SK-N-SH treated with all-trans-retinoic acid at 6 μM for 48 hours (cell line): ENCODE results near the gene SCGB3A1.

Experiments
- ARNTL ChIP-seq: fragments of 450-650 bp; formaldehyde crosslinking; IDR thresholded peaks from 2 replicates; pipeline ENCODE4 v1.5.0; 2020; ENCODE audit warnings: low read depth, mild to moderate bottlenecking, moderate library complexity, borderline replicate concordance
- BACH2 ChIP-seq: fragments of 250-450 bp; sonication (Bioruptor Pico); IDR thresholded peaks from 2 replicates; pipeline ENCODE4 v1.9.0; 2021; ENCODE audit warnings: mild to moderate bottlenecking, borderline replicate concordance
- ISL1 ChIP-seq: fragments of 250-450 bp; sonication (Bioruptor Pico); IDR thresholded peaks from 2 replicates; pipeline ENCODE4 v2.1.2; 2022; ENCODE audit warnings: mild to moderate bottlenecking, moderate library complexity
- PPARA ChIP-seq: fragments of 250-450 bp; sonication (Bioruptor Pico); IDR thresholded peaks from 2 replicates; pipeline ENCODE4 v1.5.0; 2020; ENCODE audit warnings: mild to moderate bottlenecking, borderline replicate concordance
- RARB ChIP-seq: fragments of 250-450 bp; sonication (Bioruptor Pico); IDR thresholded peaks from 2 replicates; pipeline ENCODE4 v1.8.0; 2021; ENCODE audit warnings: mild to moderate bottlenecking, moderate library complexity
- SNAI2 ChIP-seq: fragments of 250-450 bp; sonication (Bioruptor Pico); IDR thresholded peaks from 2 replicates; pipeline ENCODE4 v1.5.0; 2020; ENCODE audit warnings: mild to moderate bottlenecking, moderate library complexity
- TCF4 ChIP-seq: fragments of 250-450 bp; sonication (Bioruptor Pico); IDR thresholded peaks from 2 replicates; pipeline ENCODE4 v1.8.0; 2021; ENCODE audit warnings: mild to moderate bottlenecking, moderate library complexity, borderline replicate concordance
- TOX ChIP-seq: fragments of 250-450 bp; sonication (Bioruptor Pico); IDR thresholded peaks from 2 replicates; pipeline ENCODE4 v1.8.0; 2021; ENCODE audit warnings: mild to moderate bottlenecking, moderate library complexity, borderline replicate concordance
- ZC3H10 ChIP-seq: fragments of 250-450 bp; sonication (Bioruptor Pico); IDR thresholded peaks from 2 replicates; pipeline ENCODE4 v1.5.1; 2021; ENCODE audit warnings: mild to moderate bottlenecking, moderate library complexity
- ZFP3 ChIP-seq: fragments of 250-450 bp; sonication (Bioruptor Pico); IDR thresholded peaks from 2 replicates; pipeline ENCODE4 v1.5.0; 2020; ENCODE audit warnings: mild to moderate bottlenecking, moderate library complexity
- ZFP30 ChIP-seq: fragments of 450-650 bp; formaldehyde crosslinking; IDR thresholded peaks from 2 replicates; pipeline ENCODE4 v1.5.0; 2022; ENCODE audit warnings: mild to moderate bottlenecking, moderate library complexity
- ZNF565 ChIP-seq: fragments of 450-650 bp; formaldehyde crosslinking; conservative IDR thresholded peaks from 2 replicates; pipeline ENCODE4 v1.5.0; 2020; ENCODE audit warnings: low read depth, mild to moderate bottlenecking, moderate library complexity
- TF ChIP-seq, protein P1 (sequence below): fragments of 250-450 bp; sonication (Bioruptor Pico); IDR thresholded peaks from 2 replicates; pipeline ENCODE4 v1.8.0; 2020; ENCODE audit warnings: mild to moderate bottlenecking, moderate library complexity, borderline replicate concordance
- TF ChIP-seq, protein P2 (sequence below): fragments of 250-450 bp; sonication (Bioruptor Pico); IDR thresholded peaks from 2 replicates; pipeline ENCODE4 v1.5.1; 2020; ENCODE audit warnings: low read depth, mild to moderate bottlenecking, moderate library complexity

DNA sequence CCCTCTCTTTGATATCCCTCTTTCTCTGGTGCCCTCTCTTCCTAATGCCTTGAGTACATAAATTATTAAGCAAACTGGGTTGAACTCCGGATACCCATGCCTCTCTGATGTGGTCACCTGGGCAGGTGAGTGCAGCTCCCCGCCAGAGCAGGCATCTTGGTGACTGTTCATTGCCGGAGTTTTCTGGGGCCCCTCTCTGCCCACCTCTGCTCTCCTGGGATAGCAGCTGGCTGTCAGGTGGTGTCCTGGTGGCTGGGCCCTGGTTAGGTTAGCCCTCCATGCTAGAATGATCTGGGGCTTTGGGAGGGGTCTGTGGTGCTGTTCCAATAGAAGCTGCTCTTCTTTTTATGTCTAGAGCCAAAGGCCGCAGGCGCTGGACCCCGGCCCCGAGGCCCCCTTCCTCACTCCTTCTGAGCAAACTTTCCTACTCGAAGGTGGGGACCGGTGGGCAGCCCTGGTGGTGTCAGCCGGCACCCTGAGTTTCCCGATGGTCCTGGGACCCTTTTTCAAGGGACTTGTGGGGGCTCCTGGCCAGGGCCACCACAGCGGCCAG, 4.9 kb upstream of the SCGB3A1 start:
- TF ChIP-seq ARNTL (CRISPR knock-in tag) (no peak), SNAI2 (no peak), RARB (no peak), ISL1 (no peak), ZC3H10 (CRISPR knock-in tag) (no peak), PPARA (CRISPR knock-in tag) (no peak), ZFP3 (CRISPR knock-in tag) (no peak), ZFP30 (CRISPR knock-in tag) (no peak), TOX (CRISPR knock-in tag) (no peak), BACH2 (no peak), ZNF565 (CRISPR knock-in tag) (no peak), TCF4 (CRISPR knock-in tag) (no peak)
- TF ChIP-seq, protein P1, sequence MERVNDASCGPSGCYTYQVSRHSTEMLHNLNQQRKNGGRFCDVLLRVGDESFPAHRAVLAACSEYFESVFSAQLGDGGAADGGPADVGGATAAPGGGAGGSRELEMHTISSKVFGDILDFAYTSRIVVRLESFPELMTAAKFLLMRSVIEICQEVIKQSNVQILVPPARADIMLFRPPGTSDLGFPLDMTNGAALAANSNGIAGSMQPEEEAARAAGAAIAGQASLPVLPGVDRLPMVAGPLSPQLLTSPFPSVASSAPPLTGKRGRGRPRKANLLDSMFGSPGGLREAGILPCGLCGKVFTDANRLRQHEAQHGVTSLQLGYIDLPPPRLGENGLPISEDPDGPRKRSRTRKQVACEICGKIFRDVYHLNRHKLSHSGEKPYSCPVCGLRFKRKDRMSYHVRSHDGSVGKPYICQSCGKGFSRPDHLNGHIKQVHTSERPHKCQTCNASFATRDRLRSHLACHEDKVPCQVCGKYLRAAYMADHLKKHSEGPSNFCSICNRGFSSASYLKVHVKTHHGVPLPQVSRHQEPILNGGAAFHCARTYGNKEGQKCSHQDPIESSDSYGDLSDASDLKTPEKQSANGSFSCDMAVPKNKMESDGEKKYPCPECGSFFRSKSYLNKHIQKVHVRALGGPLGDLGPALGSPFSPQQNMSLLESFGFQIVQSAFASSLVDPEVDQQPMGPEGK (CRISPR knock-in tag): no peak
- TF ChIP-seq, protein P2, sequence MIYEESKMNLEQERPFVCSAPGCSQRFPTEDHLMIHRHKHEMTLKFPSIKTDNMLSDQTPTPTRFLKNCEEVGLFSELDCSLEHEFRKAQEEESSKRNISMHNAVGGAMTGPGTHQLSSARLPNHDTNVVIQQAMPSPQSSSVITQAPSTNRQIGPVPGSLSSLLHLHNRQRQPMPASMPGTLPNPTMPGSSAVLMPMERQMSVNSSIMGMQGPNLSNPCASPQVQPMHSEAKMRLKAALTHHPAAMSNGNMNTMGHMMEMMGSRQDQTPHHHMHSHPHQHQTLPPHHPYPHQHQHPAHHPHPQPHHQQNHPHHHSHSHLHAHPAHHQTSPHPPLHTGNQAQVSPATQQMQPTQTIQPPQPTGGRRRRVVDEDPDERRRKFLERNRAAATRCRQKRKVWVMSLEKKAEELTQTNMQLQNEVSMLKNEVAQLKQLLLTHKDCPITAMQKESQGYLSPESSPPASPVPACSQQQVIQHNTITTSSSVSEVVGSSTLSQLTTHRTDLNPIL (CRISPR knock-in tag): no peak
